ENCODE measurements around the gene SAFB. TPM values are rescaled to one million over a fixed set of nuclear protein-coding genes. Genes with fewer than 3 reads are reported as not detected.

Gene SAFB
- total and polyA plus RNA-seq, 2 of the 13 experiments (the other 11 are each of a cell fraction or from before 2014, with no cell fraction given), result 21.0 to 28.4 TPM

GRCh38 chr19:5623397-5624017 is 624 bp downstream of the SAFB start (continued):
- peak; percentile 48; the same call in 1 of the 2 replicates for TF ChIP-seq ZFY (CRISPR knock-in tag; IDR thresholded peaks at IDR 0.05)
- TF ChIP-seq ZNF558 (CRISPR knock-in tag; IDR thresholded peaks at IDR 0.05; ENCODE audit: borderline replicate concordance), result 0 out of 2 replicates have a peak, but pooled peaks have one; percentile 25
- no peak for TF ChIP-seq ZNF691 (CRISPR knock-in tag; IDR thresholded peaks at IDR 0.05; ENCODE audit: borderline replicate concordance, low read depth)
- TF ChIP-seq ZNF839 (CRISPR knock-in tag; IDR thresholded peaks at IDR 0.05; ENCODE audit: borderline replicate concordance), result no peak
- no peak for TF ChIP-seq PCBP2 (optimal IDR thresholded peaks at IDR 0.05; ENCODE audit: low read depth, low read length, poor library complexity, severe bottlenecking)
- TF ChIP-seq TMF1 (CRISPR knock-in tag; IDR thresholded peaks at IDR 0.05; ENCODE audit: low read depth), result 0 out of 2 replicates have a peak, but pooled peaks have one; percentile 7
- TF ChIP-seq ZFYVE20 (CRISPR knock-in tag; IDR thresholded peaks at IDR 0.05; ENCODE audit: borderline replicate concordance, low read depth), result peak; percentile 69; the same call in 1 of the 2 replicates
- peak; percentile 15; the same call in 1 of the 2 replicates for TF ChIP-seq ZNF383 (CRISPR knock-in tag; IDR thresholded peaks at IDR 0.05; ENCODE audit: borderline replicate concordance)
- peak; percentile 36; the same call in 1 of the 2 replicates for TF ChIP-seq ZFX (CRISPR knock-in tag; IDR thresholded peaks at IDR 0.05; ENCODE audit: low read depth)
- no peak for TF ChIP-seq NFE2L2 (IDR thresholded peaks at IDR 0.05; ENCODE audit: low read length)
- TF ChIP-seq ZNF282 (IDR thresholded peaks at IDR 0.05; ENCODE audit: partially characterized antibody), result no peak
- TF ChIP-seq ZBTB34 (CRISPR knock-in tag; IDR thresholded peaks at IDR 0.05), result no peak
- TF ChIP-seq ZNF234 (CRISPR knock-in tag; conservative IDR thresholded peaks at IDR 0.05), result 0 out of 2 replicates have a peak, but pooled peaks have one; percentile 35
- no peak for TF ChIP-seq ZNF576 (CRISPR knock-in tag; IDR thresholded peaks at IDR 0.05)
- TF ChIP-seq PHF20 (CRISPR knock-in tag; IDR thresholded peaks at IDR 0.05), result 0 out of 2 replicates have a peak, but pooled peaks have one; percentile 7
- TF ChIP-seq HIC2 (CRISPR knock-in tag; IDR thresholded peaks at IDR 0.05; ENCODE audit: low read depth), result no peak
- TF ChIP-seq ZNF556 (CRISPR knock-in tag; IDR thresholded peaks at IDR 0.05; ENCODE audit: borderline replicate concordance), result 0 out of 2 replicates have a peak, but pooled peaks have one; percentile 15
- no peak for TF ChIP-seq HINFP (CRISPR knock-in tag; IDR thresholded peaks at IDR 0.05; ENCODE audit: low read depth)
- TF ChIP-seq ZMYM3 (CRISPR knock-in tag; IDR thresholded peaks at IDR 0.05), result peak; percentile 89; the same call in 1 of the 2 replicates
- peak; percentile 10; the same call in 1 of the 2 replicates for TF ChIP-seq ZNF501 (CRISPR knock-in tag; IDR thresholded peaks at IDR 0.05)
- no peak for TF ChIP-seq IKZF4 (CRISPR knock-in tag; IDR thresholded peaks at IDR 0.05; ENCODE audit: borderline replicate concordance, low read depth, not compliant biosample characterization)
